IPS-18c (cell line): ENCODE measurements around the gene RNU11.
"Not testable (repeated sequence)": the region's sequence is repeated elsewhere in the genome, so short reads cannot be mapped to it uniquely, and the experiment has no call there.

Experiments used
- H3K4me3 ChIP-seq: 2 replicates; pipeline ENCODE4 v1.7.0; 2013; ENCODE audit warnings: low read depth, mild to moderate bottlenecking, low read length, moderate library complexity; ENCODE audit not compliant: insufficient read depth
- H3K9me3 ChIP-seq: one replicate; pipeline ENCODE4 v1.6.1; 2013; ENCODE audit warnings: mild to moderate bottlenecking, low read length, moderate library complexity; ENCODE audit not compliant: control insufficient read depth, insufficient read depth

The RNU11 gene

GRCh38 chr1:28653870-28654269 lies 5.5 kb downstream of the RNU11 start:
- H3K9me3 ChIP-seq, H3K4me3 ChIP-seq: not testable (repeated sequence)

- not testable (repeated sequence) for H3K4me3 ChIP-seq, H3K9me3 ChIP-seq
Measured at GRCh38 chr1:28655448-28656311, 7.3 kb downstream of the RNU11 start.

- Histone ChIP-seq H3K4me3 (no peak overlapping the region), H3K9me3 (peaks cover 2% of the 10 kb centered on the region)
Measured at GRCh38 chr1:28656335-28656734, 7.9 kb downstream of the RNU11 start.

GRCh38 chr1:28663871-28664470 lies 15.6 kb downstream of the RNU11 start:
- H3K9me3 ChIP-seq, result no peaks in the 10 kb centered on the region
- no peak overlapping the region for H3K4me3 ChIP-seq

- H3K9me3 ChIP-seq, result no peaks in the 10 kb centered on the region
Measured at GRCh38 chr1:28666806-28667205, 18.4 kb downstream of the RNU11 start.

GRCh38 chr1:28668191-28668955 lies 20.0 kb downstream of the RNU11 start, which contains the start of gene GMEB1:
TSS of gene GMEB1 (plus strand) at chr1:28668784. CDS start at chr1:28683613, 14,829 bp downstream.
- H3K9me3 ChIP-seq, result no peaks in the 10 kb centered on the region
- peak within 1 kb of the TSS; percentile 72 for H3K4me3 ChIP-seq

More at GRCh38 chr1:28666806-28667205, 18.4 kb downstream of the RNU11 start:
- H3K4me3 ChIP-seq, result no peak overlapping the region

- Histone ChIP-seq H3K4me3 (peak overlapping the region; percentile 72), H3K9me3 (no peaks in the 10 kb centered on the region)
Measured at GRCh38 chr1:28668956-28669723, 20.7 kb downstream of the RNU11 start.

GRCh38 chr1:28671254-28671780 lies 22.9 kb downstream of the RNU11 start:
- Histone ChIP-seq H3K9me3 (no peaks in the 10 kb centered on the region), H3K4me3 (no peak overlapping the region)

GRCh38 chr1:28672971-28673370 lies 24.6 kb downstream of the RNU11 start:
- H3K9me3 ChIP-seq, H3K4me3 ChIP-seq: not testable (repeated sequence)

- Histone ChIP-seq H3K9me3 (no peaks in the 10 kb centered on the region), H3K4me3 (no peak overlapping the region)
Measured at GRCh38 chr1:28675924-28676257, 27.5 kb downstream of the RNU11 start.

GRCh38 chr1:28680151-28680550 lies 31.8 kb downstream of the RNU11 start:
- no peaks in the 10 kb centered on the region for H3K9me3 ChIP-seq
- no peak overlapping the region for H3K4me3 ChIP-seq

GRCh38 chr1:28682840-28683239 lies 34.4 kb downstream of the RNU11 start:
- Histone ChIP-seq H3K9me3 (no peaks in the 10 kb centered on the region), H3K4me3 (no peak overlapping the region)

GRCh38 chr1:28684937-28685336 lies 36.5 kb downstream of the RNU11 start:
- H3K4me3 ChIP-seq, result no peak overlapping the region
- H3K9me3 ChIP-seq, result no peaks in the 10 kb centered on the region

- H3K4me3 ChIP-seq, H3K9me3 ChIP-seq: not testable (repeated sequence)
Measured at GRCh38 chr1:28691627-28692026, 43.2 kb downstream of the RNU11 start.
